Neural progenitor cell (in vitro differentiated cells): ENCODE data around the gene DNAJB2. TPM values are rescaled to one million over a fixed set of nuclear protein-coding genes. Genes with fewer than 3 reads are reported as not detected.
"Not testable (repeated sequence)": the region's sequence is repeated elsewhere in the genome, so short reads cannot be mapped to it uniquely, and the experiment has no call there.

ENCODE experiments used
- DNase-seq: peaks from one replicate; pipeline ENCODE4 v3.0.0-alpha.2; 2016; ENCODE audit warnings: low spot score
- H2AFZ ChIP-seq: fragments of 200-600 bp; sonication (generic); replicated peaks from 2 replicates; pipeline ENCODE4 v1.6.1; 2016; ENCODE audit warnings: antibody characterized with exemption
- H3F3A ChIP-seq: fragments of 200-600 bp; sonication (generic); 2 replicates; pipeline ENCODE4 v1.6.1; 2016; ENCODE audit warnings: antibody characterized with exemption, low read depth
- H3K27ac ChIP-seq: fragments of 200-600 bp; sonication (generic); 2 replicates; pipeline ENCODE4 v1.5.1; 2016; ENCODE audit warnings: mild to moderate bottlenecking
- H3K27me3 ChIP-seq: fragments of 200-600 bp; sonication (generic); 2 replicates; pipeline ENCODE4 v1.6.1; 2016; ENCODE audit warnings: mild to moderate bottlenecking, moderate library complexity
- H3K36me3 ChIP-seq: fragments of 200-600 bp; sonication (generic); 2 replicates; pipeline ENCODE4 v1.5.1; 2016
- H3K4me1 ChIP-seq: fragments of 200-600 bp; sonication (generic); 2 replicates; pipeline ENCODE4 v1.6.1; 2016; ENCODE audit warnings: mixed run types
- H3K4me2 ChIP-seq: fragments of 200-600 bp; sonication (generic); 2 replicates; pipeline ENCODE4 v1.6.1; 2016
- H3K4me3 ChIP-seq: fragments of 200-600 bp; sonication (generic); 2 replicates; pipeline ENCODE4 v1.5.1; 2016
- H3K79me2 ChIP-seq: fragments of 200-600 bp; sonication (generic); 2 replicates; pipeline ENCODE4 v1.6.1; 2016; ENCODE audit warnings: low read depth
- H3K9ac ChIP-seq: fragments of 200-600 bp; sonication (generic); 2 replicates; pipeline ENCODE4 v1.6.1; 2016
- H3K9me3 ChIP-seq: fragments of 200-600 bp; sonication (generic); 2 replicates; pipeline ENCODE4 v1.5.1; 2016; ENCODE audit warnings: low read depth
- H4K20me1 ChIP-seq: fragments of 200-600 bp; sonication (generic); 2 replicates; pipeline ENCODE4 v1.6.1; 2016; ENCODE audit warnings: low read depth
- H3K27ac Mint-ChIP-seq: 3 replicates; pipeline ENCODE4 v1.8.0; 2021; ENCODE audit warnings: mixed read lengths
- H3K27me3 Mint-ChIP-seq: 2 replicates; pipeline ENCODE4 v1.8.0; 2022; ENCODE audit warnings: low read depth, mild to moderate bottlenecking, inconsistent platforms, moderate library complexity, mixed read lengths; ENCODE audit not compliant: insufficient read depth
- H3K36me3 Mint-ChIP-seq: 3 replicates; pipeline ENCODE4 v1.8.0; 2021; ENCODE audit warnings: mixed read lengths
- H3K4me1 Mint-ChIP-seq: 3 replicates; pipeline ENCODE4 v1.8.0; 2021; ENCODE audit warnings: mixed read lengths
- H3K4me3 Mint-ChIP-seq: 3 replicates; pipeline ENCODE4 v1.8.0; 2021; ENCODE audit warnings: mild to moderate bottlenecking, moderate library complexity, mixed read lengths
- H3K9me3 Mint-ChIP-seq: 3 replicates; pipeline ENCODE4 v1.8.0; 2020; ENCODE audit warnings: mixed read lengths
- CTCF ChIP-seq: fragments of 200-600 bp; sonication (generic); IDR thresholded peaks from 2 replicates; pipeline ENCODE4 v1.5.1; 2017; ENCODE audit warnings: antibody characterized with exemption, mild to moderate bottlenecking
- EZH2 ChIP-seq: fragments of 200-600 bp; sonication (generic); IDR thresholded peaks from 2 replicates; pipeline ENCODE4 v1.6.1; 2017; ENCODE audit warnings: antibody characterized with exemption, mild to moderate bottlenecking, moderate library complexity
- EZH2phosphoT487 ChIP-seq: fragments of 200-600 bp; sonication (generic); IDR thresholded peaks from 2 replicates; pipeline ENCODE4 v1.6.1; 2017; ENCODE audit warnings: antibody characterized with exemption
- total RNA-seq: library from RNA; depleted of rRNA; stranded (reverse); fragments of >200 nt; gene quantifications from 2 replicates; pipeline ENCODE4 v1.2.3, GENCODE V29; 2015; ENCODE audit warnings: low replicate concordance

DNAJB2 gene
- total RNA-seq, 1 donor from 2014 or later, result 35.0 TPM

GRCh38 chr2:219285373-219285735 lies 6.2 kb downstream of the DNAJB2 start:
- Mint-ChIP-seq H3K9me3 (no peaks in the 10 kb centered on the region), H3K27ac (peak overlapping the region; percentile 48), H3K27me3 (peaks cover 9% of the 10 kb centered on the region), H3K4me3 (no peak overlapping the region), H3K36me3 (peaks cover 7% of the 10 kb centered on the region), H3K4me1 (peaks cover 13% of the 10 kb centered on the region)
- no peaks in the 10 kb centered on the region for H4K20me1 ChIP-seq
- peaks cover 5% of the 10 kb centered on the region for H3K4me1 ChIP-seq
- H3K9ac ChIP-seq, result no peak overlapping the region
- H3K36me3 ChIP-seq, result no peaks in the 10 kb centered on the region
- no peaks in the 10 kb centered on the region for H3K79me2 ChIP-seq
- no peak overlapping the region for H2AFZ ChIP-seq
- no peak overlapping the region for H3K4me2 ChIP-seq
- no peaks in the 10 kb centered on the region for H3K9me3 ChIP-seq
- H3K27me3 ChIP-seq, result no peaks in the 10 kb centered on the region
- no peak overlapping the region for H3K27ac ChIP-seq
- no peak for TF ChIP-seq EZH2
- no peak for TF ChIP-seq EZH2phosphoT487
- no peak for TF ChIP-seq CTCF
- no peak for DNase-seq
- H3F3A ChIP-seq, result no peaks in the 10 kb centered on the region
- H3K4me3 ChIP-seq, result no peak overlapping the region

GRCh38 chr2:219285894-219286425 lies 6.8 kb downstream of the DNAJB2 start:
- H3K4me2 ChIP-seq, result no peak overlapping the region

GRCh38 chr2:219286436-219287115 lies 7.4 kb downstream of the DNAJB2 start:
- Histone ChIP-seq H3K9ac (no peak overlapping the region), H2AFZ (no peak overlapping the region), H3K4me1 (peaks cover 5% of the 10 kb centered on the region), H3K36me3 (no peaks in the 10 kb centered on the region), H3K9me3 (no peaks in the 10 kb centered on the region), H4K20me1 (no peaks in the 10 kb centered on the region), H3K4me2 (no peak overlapping the region), H3F3A (no peaks in the 10 kb centered on the region), H3K4me3 (no peak overlapping the region), H3K27ac (no peak overlapping the region), H3K79me2 (no peaks in the 10 kb centered on the region), H3K27me3 (no peaks in the 10 kb centered on the region)
- H3K27ac Mint-ChIP-seq, result no peak overlapping the region
- no peak for TF ChIP-seq EZH2
- no peak for TF ChIP-seq CTCF
- no peak for TF ChIP-seq EZH2phosphoT487
- H3K36me3 Mint-ChIP-seq, result peaks cover 7% of the 10 kb centered on the region
- peaks cover 4% of the 10 kb centered on the region for H3K4me1 Mint-ChIP-seq
- H3K4me3 Mint-ChIP-seq, result peak overlapping the region; percentile 22
- peaks cover 9% of the 10 kb centered on the region for H3K27me3 Mint-ChIP-seq
- no peak for DNase-seq
- no peaks in the 10 kb centered on the region for H3K9me3 Mint-ChIP-seq

More at GRCh38 chr2:219285894-219286425, 6.8 kb downstream of the DNAJB2 start:
- Mint-ChIP-seq H3K27ac (peak overlapping the region; percentile 18), H3K27me3 (peaks cover 9% of the 10 kb centered on the region), H3K4me3 (peak overlapping the region; percentile 22), H3K9me3 (no peaks in the 10 kb centered on the region), H3K4me1 (peaks cover 11% of the 10 kb centered on the region), H3K36me3 (peaks cover 7% of the 10 kb centered on the region)
- Histone ChIP-seq H3K27ac (no peak overlapping the region), H3K9ac (no peak overlapping the region), H3K4me1 (peaks cover 5% of the 10 kb centered on the region), H3F3A (no peaks in the 10 kb centered on the region), H3K4me3 (no peak overlapping the region), H4K20me1 (no peaks in the 10 kb centered on the region), H3K36me3 (no peaks in the 10 kb centered on the region), H3K9me3 (no peaks in the 10 kb centered on the region), H2AFZ (no peak overlapping the region), H3K27me3 (no peaks in the 10 kb centered on the region), H3K79me2 (no peaks in the 10 kb centered on the region)
- peak; percentile 84 for DNase-seq
- TF ChIP-seq EZH2 (no peak), EZH2phosphoT487 (no peak), CTCF (no peak)

GRCh38 chr2:219287116-219287440 lies 7.9 kb downstream of the DNAJB2 start:
- not testable (repeated sequence) for H3K27me3 Mint-ChIP-seq, H3K79me2 ChIP-seq, H3K9me3 Mint-ChIP-seq, H3K27me3 ChIP-seq, H3F3A ChIP-seq, H2AFZ ChIP-seq, H3K4me1 Mint-ChIP-seq, H3K36me3 Mint-ChIP-seq, H3K4me1 ChIP-seq, DNase-seq, H3K27ac ChIP-seq, H3K4me2 ChIP-seq, H3K27ac Mint-ChIP-seq, H3K9me3 ChIP-seq, H4K20me1 ChIP-seq, H3K9ac ChIP-seq, H3K4me3 ChIP-seq, H3K36me3 ChIP-seq
- H3K4me3 Mint-ChIP-seq, result peak overlapping the region; percentile 46
